Measurements from ENCODE around the gene RYR3. TPM values are rescaled to one million over a fixed set of nuclear protein-coding genes. Genes with fewer than 3 reads are reported as not detected.
A peak's percentile ranks its signal among the peaks of the same experiment; 100 is the strongest.

RYR3 gene
- total RNA-seq, 1 donor, result 5.4 TPM

DNA sequence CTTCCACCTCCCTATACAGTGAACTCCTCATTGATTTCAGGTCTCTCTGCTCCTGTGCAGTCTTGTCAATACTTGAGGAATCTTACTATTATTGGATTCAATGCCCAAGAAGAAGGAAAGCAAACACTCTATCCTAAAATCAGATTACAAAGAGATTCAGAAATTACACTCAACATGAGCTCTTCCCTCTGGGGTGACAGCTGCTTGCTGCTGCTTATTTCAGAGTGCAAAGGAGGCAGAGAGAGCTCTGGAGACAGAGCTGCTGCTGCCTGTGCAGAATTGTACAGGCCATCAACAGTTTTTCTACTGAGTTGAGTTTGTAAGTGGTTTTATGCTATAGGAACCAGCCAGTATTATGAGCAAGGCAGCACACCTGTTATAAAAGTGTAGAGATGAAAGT is 7.1 kb downstream of the RYR3 start:
- no peak for DNase-seq (ENCODE audit: low read depth in 2 of 3, low spot score in 2 of 3)

DNA sequence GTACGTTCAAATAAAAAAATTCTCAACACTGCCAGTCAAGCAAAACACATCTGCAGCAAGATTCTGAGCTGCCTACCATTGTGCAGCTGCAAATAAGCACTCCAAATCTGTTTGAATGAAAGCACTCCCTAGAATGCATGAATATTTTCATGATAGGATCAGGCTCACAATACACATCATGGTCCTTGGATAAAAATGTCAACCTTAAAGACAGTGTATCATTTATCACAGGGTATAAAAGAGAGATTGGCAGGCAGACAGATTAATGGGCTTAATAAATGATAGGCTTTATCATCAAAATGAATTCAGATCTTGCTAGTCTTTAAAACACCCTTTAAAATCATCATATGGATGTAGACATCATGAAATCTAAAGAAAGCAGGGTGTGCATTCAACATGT is 9.2 kb downstream of the RYR3 start:
- no peak for DNase-seq (ENCODE audit: low read depth in 2 of 3, low spot score in 2 of 3)

DNA sequence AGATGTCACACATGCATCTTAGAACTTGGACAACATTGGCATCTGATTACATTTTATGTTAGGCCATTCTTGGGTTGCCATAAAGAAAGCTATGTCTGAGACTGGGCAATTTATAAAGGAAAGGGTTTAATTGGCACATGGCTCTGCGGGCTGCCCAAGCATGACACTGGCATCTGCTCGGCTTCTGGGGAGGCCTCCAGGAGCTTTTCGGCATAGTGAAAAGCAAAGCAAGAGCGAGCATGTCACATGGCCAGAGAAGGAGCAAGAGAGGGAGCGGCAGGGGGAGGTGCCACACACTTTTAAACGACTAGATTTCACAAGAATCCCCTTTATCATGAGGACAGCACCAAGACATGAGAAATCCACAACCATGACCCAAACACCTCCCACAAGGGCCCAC is 11.3 kb downstream of the RYR3 start:
- no peak for DNase-seq (ENCODE audit: low read depth in 2 of 3, low spot score in 2 of 3)

DNA sequence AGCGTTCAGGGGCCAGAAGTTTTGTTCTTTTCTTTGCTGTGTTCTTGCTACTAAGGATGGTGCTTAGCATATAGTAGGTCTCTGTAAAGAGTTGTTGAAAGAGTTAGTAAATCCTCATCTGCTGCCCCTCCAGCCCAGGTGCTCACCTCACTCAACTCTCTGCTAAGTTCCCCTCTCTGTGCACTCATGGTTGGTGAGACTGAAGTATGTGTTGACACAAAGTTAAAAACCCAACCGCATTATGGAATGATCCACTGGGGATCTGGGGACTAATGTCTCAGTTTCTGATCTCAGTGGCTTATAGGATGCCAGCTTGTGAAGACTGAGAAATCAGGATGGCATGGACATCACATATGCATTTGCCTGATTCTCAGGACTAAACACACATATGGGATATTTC is 13.8 kb downstream of the RYR3 start:
- DNase-seq (ENCODE audit: low read depth in 2 of 3, low spot score in 2 of 3), result no peak

DNA sequence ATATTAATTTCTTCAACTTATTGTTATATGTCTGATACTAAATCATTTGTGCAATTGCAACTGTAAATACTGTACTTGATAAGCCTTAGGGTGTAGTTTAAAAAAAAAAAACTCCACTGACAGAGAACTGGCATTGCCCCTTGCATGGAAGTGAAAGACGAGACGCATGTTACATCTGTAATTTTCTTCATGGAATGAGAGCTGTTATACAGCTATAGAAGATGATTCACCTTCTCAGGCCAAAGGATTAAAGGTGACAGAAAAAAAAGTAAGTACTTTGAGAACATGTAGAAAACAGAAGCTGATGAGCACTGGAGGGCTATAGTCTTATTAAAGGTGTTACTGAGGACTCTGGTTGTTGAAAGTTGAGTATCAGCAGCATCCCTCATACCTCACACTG is 16.1 kb downstream of the RYR3 start:
- DNase-seq (ENCODE audit: low read depth in 2 of 3, low spot score in 2 of 3), result no peak

DNA sequence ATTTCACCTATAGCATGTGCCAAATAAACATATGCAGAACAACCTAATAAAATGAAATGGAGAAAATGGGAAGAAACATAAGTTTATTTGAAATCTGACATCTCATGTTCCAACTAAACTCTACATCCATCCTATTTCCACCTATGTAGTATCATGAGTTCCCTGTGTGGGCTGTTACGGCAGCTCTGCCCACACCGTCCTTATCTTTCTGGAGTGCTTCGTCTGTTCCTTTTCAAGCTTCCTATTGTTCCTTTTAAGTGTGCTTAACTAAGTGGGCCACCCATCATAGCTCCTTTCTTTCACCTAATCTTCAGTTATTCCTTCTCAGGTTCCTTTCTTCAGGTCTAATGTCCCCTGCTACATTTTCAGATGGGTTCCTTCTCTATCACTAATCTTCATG is 17.3 kb downstream of the RYR3 start:
- no peak for DNase-seq (ENCODE audit: low read depth in 2 of 3, low spot score in 2 of 3)

DNA sequence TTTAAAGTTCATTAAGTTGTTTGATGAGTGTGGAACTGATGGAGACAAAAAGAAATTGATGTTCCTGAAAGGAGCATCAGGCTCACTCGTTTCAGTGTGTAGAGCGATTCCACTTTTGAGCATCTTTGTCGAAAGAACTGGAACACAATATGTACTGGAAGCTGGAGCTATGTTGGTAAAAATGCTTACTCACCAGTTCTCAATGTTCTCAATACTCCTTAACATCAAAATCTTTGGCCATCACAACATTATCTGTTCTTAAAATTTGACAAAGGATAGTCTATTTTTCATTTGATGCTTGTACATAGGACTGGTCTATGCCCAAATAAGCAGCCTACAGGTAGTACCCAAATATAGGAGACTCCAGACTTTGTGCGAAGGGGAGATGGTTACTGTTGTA is 18.7 kb downstream of the RYR3 start:
- no peak for DNase-seq (ENCODE audit: low read depth in 2 of 3, low spot score in 2 of 3)

DNA sequence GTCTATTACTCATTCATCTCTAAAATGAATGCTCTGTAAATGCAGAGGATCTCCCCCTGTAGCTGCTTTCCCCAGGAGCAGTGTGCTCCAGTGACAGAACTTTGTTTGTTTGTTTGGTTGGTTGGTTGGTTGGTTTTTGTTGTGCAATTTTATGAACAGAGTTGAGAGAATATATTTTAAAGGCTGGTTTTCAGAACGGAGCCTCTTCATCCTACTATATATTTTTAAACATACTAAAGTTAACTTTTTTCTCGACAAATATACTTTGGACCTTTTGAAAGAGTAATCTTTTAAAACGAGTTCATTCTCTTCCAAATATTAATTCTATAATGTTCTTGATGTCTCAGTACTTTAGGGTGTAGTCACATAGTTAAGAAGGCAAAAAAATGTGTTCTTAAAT is 20.2 kb downstream of the RYR3 start:
- DNase-seq (ENCODE audit: low read depth in 2 of 3, low spot score in 2 of 3), result no peak

DNA sequence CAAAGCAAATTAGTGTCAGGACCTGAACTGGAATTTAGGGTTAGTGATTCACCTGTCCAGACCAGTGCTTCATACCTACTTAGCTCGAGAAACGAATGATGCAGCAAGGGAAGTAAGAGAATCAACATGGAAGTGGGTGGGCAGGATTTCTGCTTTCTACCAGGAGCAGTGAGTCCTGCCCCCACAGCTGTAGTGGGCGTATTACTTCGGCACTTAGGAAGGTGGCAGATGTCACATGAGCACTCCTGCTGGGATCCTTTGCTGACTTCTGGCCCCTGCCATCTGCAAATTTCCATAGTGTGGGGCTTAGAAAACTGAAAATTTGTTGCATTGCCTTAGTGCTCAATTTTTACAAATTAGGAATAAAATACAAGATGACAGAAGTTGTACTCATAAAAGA is 31.2 kb downstream of the RYR3 start:
- DNase-seq (ENCODE audit: low read depth in 2 of 3, low spot score in 2 of 3), result no peak

DNA sequence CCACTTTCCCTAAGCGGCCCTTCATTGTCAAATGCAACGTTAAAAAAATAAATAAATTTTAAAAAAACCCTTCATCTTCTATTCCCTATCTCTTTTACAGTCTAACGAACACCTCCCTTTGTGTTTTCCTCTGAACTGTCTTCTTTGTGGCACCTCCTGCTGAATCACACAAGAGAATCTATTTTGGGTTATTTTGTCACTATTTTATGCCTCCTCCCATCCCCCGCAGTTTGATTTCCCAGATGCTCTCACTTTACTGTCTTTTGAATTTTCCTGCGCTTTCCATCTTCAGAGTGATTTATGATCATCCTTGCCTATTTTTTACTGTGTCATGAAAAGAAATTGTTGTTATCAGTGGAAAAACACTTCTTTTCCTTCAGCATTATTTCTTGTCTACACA is 32.5 kb downstream of the RYR3 start:
- no peak for DNase-seq (ENCODE audit: low read depth in 2 of 3, low spot score in 2 of 3)

DNA sequence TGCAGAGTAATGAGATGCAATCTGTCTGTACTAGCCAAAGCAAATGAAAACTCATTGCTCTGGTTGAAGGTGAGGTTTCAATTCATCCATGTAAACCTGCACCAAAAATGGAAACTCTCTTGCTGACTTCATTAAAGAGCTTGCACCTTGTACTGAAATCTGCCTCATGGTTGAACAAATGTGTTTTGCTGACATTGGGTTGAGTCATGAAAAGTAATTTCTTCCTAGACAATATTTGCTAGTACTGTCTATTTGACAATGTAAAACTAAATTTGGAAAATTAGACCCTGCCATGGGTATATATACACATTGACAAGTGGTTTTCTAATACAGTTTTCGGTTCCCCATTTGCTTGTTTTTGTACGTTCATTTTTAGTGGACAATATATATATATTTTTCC is 33.3 kb downstream of the RYR3 start:
- DNase-seq (ENCODE audit: low read depth in 2 of 3, low spot score in 2 of 3), result no peak

DNA sequence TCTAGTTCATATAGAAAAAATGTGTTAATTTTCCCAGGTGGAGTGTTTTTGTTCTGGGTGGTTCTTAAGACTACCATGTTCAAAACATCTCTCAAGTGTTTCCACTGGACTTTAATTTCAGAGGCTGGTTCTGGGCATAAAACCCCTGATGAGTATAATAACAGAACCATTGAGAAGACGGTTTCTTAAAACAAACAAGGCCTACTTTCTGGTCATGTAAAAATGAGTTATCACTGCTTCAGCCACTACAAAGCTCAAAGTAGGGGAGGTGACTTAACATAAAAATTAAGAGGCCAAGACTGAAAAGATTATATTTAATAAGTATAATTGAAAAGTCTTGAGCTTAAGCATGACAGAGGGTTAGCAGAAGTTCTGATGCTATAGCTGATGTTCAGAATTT is 33.8 kb downstream of the RYR3 start:
- no peak for DNase-seq (ENCODE audit: low read depth in 2 of 3, low spot score in 2 of 3)

DNA sequence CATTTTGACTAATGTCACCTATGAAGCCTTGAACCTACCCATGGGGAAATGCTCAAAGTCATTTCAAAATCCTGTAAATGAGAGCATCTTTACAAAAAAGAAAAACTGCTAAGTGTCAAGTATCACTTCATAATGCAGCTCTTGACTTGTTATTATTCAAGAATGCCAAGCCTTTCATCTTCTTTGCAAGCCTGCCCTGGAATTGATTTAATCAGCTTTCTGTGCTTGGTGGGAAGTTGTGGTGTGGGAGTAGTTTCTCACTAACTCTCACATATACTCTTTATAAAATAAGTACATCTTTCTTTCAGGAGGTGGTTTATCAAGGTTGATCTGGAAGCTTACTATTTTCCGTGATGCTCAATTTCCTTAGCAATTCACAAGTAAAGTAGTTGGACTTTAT is 43.6 kb downstream of the RYR3 start:
- no peak for DNase-seq (ENCODE audit: low read depth in 2 of 3, low spot score in 2 of 3)

DNA sequence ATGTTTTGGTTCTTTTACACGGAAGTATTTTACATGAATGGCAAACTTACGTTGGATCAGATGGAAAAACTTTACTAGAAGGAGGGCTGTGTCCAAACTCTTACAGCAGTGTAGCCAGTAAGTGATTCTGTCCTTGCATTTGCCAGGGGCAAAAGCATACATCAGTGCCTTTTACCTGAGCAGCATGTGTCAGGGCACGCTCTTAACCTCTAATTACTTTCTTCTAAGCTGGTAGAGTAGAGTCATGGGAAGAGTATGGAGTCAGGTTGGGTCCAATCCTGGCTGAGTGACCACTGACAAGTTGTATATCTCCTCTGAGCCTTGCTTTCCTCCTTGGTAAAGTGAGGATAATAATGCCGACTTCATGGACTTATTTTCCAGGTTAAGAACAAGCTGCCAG is 47.1 kb downstream of the RYR3 start:
- DNase-seq (ENCODE audit: low read depth in 2 of 3, low spot score in 2 of 3), result no peak

DNA sequence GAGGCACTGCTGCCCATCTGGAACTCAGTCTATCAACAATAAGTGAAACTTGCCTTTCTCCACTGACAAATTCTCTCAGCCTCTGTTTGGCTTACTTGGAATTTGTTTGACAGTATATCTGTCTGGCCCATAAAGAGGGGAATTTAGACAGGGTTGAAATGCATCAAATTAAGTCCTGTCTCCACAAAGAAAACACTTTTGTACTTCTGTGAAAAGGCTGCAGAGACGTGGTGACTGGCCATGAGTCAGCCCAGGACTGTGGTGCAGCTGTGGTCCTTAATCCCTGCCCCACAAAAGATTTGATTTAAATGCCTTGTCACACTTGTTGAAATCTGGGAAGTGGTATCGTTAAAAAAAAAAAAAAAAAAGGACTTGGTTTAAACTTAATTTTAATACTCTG is 47.5 kb downstream of the RYR3 start:
- peak in 2 of 3 donors; percentile 20 to 34 for DNase-seq (ENCODE audit: low read depth in 2 of 3, low spot score in 2 of 3)

DNA sequence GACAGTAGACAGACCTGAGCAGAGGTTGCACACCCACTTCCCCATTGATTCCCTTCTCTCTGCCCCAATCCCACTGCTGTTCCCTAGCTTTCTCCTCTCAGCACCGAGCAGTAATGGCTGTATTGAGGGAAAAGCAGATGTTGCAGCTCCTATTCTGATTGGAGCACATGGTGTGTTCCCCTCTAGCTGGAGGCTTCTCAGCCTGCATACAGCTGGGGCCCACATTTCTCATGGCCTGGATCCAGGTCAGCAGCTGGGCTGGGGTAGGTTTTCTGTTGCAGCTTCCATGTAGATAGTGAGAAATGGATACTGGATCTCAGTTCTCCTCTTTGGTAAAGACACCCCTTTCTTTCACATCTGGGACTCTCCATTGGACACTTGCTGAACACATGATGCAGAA is 50.1 kb downstream of the RYR3 start:
- no peak for DNase-seq (ENCODE audit: low read depth in 2 of 3, low spot score in 2 of 3)

DNA sequence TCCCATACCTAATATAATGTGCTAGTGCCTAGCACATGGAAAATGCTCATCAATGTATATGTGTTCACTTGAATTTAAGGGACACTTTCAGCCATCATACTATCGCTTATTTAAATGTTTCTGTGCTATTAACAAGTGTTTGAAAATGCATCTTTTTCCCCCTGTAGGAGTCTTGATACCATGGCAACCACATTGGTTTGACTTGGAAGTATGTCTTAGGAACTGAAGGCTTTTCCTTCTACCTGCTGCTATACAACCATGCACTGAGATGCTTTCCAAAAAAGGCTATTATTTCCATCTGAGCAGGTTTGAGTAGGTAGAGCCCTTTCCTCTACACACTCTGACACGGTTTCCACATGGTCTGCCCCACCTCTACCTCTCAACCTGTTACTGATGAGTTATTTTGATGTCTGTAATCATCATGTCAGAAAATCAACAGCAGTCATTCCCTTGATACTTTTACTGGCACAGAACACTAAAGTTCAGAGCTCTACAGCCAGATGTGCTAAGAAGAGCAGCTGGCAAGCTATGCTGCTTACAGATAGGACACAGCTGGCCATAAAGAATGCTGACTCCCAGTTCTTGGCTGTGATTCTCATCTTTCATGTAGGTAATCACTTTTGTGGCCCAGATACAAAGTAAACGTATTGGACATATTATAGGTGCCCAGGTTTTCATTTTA is 59.3 kb downstream of the RYR3 start:
- no peak for DNase-seq (ENCODE audit: low read depth in 2 of 3, low spot score in 2 of 3)

DNA sequence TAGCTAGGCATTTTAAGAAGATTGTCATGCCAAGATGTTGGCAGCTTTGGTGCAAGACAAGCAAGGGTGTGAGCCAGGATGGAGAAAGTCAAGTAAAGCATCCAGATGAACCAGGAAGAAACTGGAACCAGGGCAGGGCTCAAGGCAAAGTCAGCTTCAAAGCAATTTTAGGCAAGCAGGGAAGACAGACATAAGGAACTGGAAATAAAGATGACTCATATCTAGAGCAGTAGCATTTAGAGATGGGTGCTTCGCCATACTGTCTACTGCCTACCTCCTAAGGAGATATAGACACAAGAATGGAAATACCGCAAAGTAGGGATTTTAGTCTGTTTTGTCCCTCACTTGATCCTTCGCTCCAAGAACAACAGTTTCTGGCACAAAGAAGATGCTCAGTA is 59.9 kb downstream of the RYR3 start:
- DNase-seq (ENCODE audit: low read depth in 2 of 3, low spot score in 2 of 3), result no peak

DNA sequence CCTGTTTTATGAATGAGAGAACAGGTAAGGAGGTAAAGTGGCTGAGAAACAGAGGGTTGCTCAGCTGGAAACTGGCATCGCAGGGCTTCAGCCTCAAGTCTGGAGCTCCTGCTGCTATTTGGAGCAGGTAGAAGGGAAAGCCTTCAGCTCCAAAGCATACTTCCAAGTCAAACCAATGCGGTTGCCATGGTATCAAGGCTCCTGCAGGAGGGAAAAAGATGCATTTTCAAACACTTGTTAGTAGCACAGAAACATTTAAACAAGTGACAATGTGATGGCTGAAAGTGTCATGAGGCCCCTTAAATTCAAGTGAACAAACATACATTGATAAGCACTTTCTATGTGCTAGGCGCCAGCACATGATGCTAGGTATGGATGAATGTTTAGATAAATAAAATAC is 60.4 kb downstream of the RYR3 start:
- DNase-seq (ENCODE audit: low read depth in 2 of 3, low spot score in 2 of 3), result no peak

DNA sequence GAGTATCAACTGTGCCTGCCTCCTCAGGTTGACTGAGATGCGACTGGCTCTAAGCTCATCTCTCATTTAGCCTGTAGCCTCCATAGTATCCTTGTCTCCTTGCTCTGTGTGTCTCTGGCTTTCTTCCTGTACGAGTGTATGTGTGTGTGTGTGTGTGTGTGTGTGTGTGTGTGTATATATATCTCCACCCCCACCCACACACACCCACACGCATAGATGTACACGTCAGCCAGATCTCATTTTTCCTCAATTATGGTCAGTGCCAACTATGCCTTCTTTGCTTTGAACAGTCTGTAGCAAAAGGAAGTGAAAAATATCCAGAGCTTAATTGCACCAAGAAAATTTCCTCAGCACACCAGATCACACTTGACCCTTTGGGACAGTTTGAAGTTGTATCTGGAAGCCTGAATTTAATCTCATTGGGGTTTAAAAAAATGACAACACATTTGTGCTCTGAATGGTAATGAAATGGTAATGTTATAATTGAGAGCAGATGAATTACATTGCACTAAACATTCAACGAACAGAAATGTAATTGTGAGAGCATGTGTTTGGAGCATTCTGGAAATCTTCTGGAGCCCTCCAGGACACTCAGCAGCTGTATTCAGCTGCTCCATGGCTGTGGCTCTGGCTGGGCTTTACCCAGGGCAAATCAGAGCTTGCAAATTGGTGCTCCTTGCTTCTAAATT is 63.6 kb downstream of the RYR3 start:
- no peak for DNase-seq (ENCODE audit: low read depth in 2 of 3, low spot score in 2 of 3)

DNA sequence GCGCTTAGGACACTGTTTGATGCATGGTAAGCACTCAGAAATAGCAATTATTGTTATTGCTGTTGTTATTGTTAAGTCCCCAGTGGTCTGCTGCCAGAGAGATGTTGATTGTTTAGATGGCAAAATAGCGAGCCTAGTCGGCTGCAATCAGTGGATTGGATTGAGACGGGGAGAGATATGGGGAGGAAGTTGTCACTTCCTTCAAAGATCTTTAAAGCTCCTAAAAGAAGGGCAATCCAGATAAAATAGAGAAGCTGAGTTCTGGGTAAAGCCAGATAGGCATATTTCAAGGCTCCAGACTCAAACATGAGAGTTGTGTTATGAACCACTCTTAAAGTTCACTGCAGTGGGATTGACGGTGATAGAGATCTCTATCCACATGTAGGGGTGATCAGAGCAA is 64.5 kb downstream of the RYR3 start:
- peak in 1 of 3 donors; percentile 11 for DNase-seq (ENCODE audit: low read depth in 2 of 3, low spot score in 2 of 3)

DNA sequence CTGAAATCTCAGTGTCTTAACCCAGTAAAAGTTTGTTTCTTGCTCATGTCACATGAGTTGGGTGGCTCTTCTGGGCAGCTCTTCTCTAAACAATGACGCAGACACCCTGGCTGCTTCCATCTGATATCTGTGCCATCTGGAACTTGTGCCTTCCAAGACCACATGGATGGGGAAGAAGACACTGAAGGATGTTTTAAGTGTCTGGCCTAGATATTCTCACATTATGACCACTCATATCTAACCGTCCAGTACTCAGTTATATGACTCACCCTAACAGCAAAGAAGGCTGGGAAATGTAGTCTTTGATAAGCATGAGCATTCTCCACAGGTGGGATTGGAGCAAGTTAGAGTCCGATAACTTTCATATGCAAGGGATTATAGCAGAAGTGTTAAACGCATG is 66.4 kb downstream of the RYR3 start:
- DNase-seq (ENCODE audit: low read depth in 2 of 3, low spot score in 2 of 3), result no peak

All from hematopoietic multipotent progenitor cell (in vitro differentiated cells).